CD4-positive, alpha-beta T cell treated with Interleukin-15 for 1 hour (primary cell): ENCODE results near the gene SRC.

Source experiments
- DNase-seq: peaks from one replicate; pipeline ENCODE4 v3.0.0-alpha.2; 2020

SRC gene

DNA sequence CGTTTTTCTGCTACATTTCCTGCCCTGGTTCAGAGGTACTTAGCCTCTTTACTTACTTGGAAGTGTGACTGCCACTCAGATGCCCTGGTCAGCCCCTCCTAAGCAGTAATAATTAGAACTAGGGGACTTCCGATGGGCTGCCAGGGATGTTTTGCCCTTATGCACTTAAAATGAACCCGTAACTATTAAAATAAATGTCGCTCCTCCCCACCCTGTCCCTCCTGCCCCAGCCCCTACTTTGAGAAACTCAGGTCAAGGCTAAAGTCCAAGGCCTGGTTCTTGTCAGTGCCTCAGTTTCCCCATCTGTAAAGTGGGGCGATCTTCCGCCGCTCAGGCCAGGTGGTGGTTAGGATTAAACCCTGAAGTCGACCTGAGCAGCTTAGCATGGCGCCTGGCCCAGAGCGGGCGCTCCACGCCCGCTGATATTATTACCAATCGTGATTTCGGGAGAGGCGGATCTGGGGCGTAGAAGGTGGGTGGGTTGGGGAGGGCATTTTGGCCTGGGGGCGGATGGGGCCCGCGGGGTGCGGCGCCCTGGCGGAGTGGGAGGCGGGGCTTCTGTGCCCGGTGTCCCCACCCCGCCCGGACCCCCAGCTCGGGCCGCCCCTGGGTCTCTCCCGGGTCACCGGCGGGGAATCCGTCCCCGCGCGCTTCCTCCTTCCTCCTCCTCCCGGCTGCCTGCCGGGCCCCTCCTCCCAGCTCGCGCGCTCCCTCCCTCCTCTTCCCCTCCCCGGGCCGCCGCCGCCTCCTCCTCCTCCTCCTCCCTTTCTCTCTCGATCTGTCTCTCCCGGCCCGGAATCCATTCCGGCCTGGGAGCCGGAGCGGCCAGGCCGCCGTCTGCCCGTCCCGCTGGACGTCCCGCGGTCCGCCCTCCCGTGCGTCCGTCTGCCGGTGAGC is at the start of gene SRC:
Gene SRC, plus strand, starts transcription at position 802 of the 897 bp plus-strand sequence. CDS start 38,014 bp downstream, outside the sequence.
- peak; percentile 67 for DNase-seq

- no peak for DNase-seq
These were observed 49.6 kb upstream of the SRC start for GRCh38 chr20:37296371-37296770.

DNA sequence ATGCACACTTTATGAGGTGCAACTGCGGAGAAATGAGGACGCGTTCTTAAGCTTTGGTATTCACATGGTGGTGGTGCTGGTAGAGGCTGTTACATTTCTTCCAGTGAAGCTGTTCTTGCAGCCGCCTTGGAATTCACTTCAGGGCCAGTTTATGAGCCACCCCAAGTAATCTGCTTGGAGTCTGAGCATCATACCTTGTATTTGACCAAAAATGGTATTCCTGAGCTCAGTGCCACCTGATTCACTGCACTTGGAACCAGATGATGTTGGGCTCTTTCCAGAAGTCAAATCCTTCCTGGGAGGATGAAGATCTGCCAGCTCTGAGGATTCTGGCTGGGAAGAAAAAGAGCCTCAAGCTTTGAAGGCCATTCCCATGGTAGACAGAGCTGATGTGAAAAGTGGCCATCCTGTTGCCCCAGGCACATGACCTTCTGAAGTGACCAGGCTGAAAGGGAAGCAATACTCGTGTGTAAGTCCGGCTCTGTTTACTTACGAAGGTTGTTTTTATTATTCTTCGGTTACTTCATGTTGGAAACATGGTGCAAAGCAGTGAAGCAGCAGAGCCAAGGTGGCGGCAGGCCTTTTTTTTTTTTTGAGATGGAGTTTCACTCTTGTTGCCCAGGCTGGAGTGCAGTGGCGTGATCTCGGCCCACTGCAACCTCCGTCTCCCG is 48.7 kb upstream of the SRC start:
- no peak for DNase-seq

DNA sequence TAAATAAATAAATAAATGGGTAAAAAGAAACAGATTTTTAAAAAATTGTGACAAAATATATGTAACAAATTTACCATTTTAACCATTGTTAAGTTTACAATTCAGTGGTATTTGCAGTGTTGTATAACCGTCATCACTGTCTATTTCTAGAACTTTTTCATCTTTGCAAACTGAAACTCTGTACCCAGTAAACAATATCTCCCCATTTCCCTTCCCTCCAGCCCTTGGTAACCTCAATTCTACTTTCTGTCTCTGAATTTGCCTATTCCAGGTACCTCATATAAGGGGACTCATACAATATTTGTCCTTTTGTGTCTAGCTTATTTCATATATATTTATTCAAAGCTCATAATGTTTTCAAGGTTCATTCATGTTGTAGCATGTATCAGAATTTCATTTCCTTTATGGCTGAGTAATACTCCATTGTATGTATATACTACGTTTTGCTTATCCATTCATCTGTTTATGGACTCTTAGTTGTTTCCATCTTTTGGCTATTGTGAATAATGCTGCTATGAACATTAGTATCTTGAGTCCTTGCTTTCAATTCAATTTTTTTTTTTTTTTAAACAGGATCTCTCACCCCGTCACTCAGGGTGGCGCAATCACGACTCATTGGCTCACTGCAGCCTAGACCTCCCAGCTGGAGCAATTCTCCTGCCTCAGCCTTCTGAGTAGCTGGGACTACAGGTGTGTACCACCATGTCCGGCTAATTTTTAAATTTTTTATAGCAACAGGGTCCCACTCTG is 47.6 kb upstream of the SRC start:
- no peak for DNase-seq

DNA sequence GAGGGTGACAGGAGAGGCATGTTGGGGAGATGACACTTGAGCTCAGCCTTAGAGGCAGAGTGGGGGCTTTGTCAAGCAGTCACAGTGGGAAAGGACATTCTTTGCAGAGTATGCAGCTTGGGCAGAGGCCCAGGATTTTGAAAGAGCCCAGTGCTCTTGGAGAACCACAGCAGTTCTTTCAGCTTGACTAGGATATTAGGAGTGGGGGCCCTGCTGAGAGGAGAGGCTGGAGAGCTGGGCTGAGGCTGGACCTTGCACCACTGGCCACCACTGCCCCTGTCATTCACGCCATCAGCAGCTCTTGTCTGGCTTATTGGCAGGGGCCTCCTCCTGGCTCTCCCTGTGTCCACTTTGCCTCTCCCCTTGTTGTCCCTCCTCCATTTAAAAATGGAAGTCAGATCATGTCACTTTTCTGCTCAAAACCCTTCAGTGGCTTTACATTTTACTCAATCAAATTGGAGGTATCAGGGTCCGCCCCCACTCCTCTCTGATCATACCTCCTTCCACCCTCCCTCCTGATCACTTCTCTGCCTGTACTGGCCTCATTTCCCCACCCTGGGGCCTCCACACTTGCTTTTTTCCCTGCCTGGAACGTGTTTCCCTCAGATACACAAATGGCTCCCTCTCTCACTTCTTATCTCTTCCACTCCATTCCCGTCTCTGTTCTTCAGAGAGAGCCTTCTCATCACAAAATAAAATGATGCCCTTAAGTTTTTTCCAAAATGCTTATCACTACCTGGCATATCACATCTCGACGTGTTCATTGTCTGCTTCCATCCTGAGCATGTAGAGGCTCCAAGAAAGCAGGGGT is 46.0 kb upstream of the SRC start:
- no peak for DNase-seq

- no peak for DNase-seq
These were observed 44.8 kb upstream of the SRC start for GRCh38 chr20:37301120-37301519.

DNA sequence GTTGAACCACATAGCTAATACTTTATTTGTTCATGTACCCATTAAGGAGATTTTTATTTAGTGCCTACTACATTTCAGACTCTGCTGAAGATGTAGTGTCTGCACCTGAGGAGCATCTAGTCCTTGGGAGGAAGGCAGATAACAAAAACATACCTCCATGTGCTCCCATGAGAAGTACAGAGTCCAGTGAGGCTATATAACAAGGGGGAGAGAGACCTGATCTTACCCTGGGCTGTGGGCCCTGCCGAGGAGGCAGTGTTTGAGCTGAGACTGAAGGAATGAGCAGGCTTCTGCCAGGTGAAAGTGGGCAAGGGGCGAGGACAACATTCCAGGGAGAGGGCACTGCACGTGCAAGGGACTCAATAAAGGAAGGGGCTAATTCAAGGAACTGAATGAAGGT is 44.4 kb upstream of the SRC start:
- no peak for DNase-seq

DNA sequence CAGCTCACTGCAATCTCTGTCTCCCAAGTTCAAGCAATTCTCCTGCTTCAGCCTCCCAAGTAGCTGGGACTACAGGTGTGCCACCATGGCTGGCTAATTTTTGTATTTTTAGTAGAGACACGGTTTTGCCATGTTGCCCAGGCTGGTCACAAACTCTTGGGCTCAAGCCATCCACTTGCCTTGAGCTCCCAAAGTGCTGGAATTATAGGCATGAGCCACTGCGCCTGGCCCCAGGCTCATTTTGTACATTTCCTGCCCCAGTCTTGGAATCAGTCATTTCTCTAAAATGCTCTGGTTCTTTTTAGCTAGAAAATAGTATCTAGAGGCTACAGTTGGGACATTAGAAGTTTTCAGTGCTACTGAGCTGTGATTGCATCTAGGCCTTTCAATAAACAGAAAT is 43.0 kb upstream of the SRC start:
- DNase-seq: no peak

DNA sequence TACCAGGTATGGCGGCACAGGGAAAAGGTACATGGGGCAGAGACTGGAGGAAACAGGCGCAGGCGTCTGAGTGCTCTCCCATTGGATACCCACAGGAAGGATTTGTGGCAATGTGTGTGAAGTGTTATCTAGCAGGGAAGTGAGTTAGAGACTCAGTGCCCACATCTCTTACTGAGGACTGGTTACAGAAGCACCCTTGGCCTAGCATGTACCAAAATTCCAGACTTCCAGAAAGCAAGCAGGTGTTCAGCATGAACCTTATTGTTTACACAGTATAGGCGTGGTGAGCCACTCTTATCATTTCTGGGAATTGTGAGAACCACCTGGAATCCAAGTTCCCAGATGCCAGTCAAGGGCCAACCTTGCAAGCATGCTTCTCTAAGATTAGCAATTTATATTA is 42.3 kb upstream of the SRC start:
- DNase-seq: no peak

DNA sequence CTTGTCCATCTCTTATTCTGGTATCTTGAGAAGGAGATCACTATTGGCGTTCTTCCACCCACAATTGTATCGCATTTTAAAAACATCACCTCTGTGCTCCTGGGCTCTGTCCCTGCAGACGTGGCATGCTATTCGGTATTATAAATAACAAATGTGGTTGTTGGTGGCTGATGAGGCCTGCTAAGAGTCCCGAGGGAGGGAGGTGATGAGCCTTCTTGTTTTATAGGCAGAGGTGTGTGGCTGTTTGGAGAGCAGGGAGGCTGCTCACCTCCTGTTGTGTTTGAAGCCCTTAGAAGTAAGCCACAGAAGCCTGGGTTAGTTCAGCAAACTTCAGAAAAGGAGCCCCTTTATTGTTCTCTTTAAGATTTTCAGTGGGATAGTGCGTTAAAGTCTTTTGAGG is 40.9 kb upstream of the SRC start:
- DNase-seq: no peak

GRCh38 chr20:37305839-37306238 is 40.1 kb upstream of the SRC start:
- DNase-seq: no peak

- DNase-seq: no peak
These were observed 37.6 kb upstream of the SRC start for GRCh38 chr20:37308086-37309050.

GRCh38 chr20:37309290-37309689 is 36.6 kb upstream of the SRC start:
- DNase-seq: no peak

- DNase-seq: no peak
These were observed 35.9 kb upstream of the SRC start for GRCh38 chr20:37309936-37310590.

GRCh38 chr20:37310951-37311350 is 35.0 kb upstream of the SRC start:
- DNase-seq: no peak

- no peak for DNase-seq
These were observed 34.1 kb upstream of the SRC start for GRCh38 chr20:37311710-37312355.

GRCh38 chr20:37313546-37314091 is 32.3 kb upstream of the SRC start:
- DNase-seq: no peak

DNA sequence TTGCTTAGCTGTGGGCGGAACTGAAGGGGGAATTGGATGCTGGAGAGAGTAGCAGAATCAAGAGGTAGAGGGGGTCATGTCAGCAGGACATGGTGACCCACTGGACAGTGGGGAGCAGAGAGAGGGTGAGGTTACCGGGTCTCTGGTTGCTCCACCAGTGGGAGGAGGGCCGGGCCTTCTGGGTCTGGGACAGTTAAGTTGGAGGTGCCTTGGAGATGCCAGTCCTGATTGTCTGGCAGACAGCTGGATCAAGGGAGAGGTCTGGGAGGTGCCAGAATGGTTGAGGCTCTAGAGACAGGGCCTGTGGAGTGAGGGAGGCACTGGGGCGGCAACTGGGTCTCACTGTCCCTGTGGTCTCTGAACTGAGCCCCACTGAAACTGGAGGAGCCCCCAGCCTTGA is 31.8 kb upstream of the SRC start:
- no peak for DNase-seq

DNA sequence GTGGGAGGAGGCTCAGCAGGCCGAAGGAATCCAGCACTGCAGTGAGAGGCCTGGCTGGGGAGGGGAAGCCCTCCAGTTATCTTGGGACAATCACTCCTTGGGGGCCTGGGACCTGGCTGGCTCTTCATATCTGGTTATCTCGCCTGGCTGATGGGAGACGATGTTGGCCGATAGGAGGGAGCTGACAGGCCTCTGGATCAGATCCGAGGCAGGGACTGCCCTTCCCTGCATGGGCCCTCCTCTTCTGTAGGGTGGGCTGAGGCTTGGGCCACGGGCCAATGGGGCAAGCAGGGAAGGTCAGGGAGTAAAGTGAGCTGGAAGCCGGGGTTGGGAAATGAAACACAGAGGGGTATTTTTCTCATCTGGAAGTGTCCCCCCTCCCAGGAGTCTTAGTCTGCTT is 31.3 kb upstream of the SRC start:
- no peak for DNase-seq

DNA sequence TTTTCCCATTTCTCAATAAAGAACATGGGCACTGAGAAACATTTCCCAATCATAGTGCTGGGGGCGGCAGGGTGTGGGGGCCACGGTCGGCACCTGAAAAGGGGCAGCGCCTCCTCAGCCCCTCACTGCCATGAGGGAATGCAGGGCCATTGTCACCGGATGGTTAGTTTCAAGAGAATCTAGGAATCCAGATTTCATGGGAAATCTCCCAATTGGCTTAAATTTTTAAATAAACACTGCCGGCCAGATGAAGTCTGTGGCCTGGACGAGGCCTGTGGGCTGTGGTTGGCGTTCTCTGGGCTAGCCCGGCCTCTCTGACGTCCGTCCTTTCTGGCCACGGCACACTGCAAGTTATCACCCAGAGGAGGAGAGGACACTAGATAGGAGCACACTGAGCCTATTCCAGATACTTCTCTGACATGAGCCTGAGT is 30.9 kb upstream of the SRC start:
- DNase-seq: no peak
